ENCODE data around the gene TNFAIP1.

Gene TNFAIP1

GRCh38 chr17:28370744-28371103 is 35.2 kb downstream of the TNFAIP1 start:
- ATAC-seq (ENCODE audit: insufficient read depth, low read depth) = no peak
- Histone ChIP-seq H3K9ac (ENCODE audit: low read depth, low read length) (no peak overlapping the region), H3K4me3 (ENCODE audit: low read depth in 1 of 2, low read length in 2 of 2) (no peak overlapping the region), H3K4me1 (ENCODE audit: insufficient read depth, low read length) (peaks cover 4% of the 10 kb centered on the region; the same call in 1 of the 2 replicates), H4K20me1 (ENCODE audit: insufficient read depth, low read length) (peaks cover 11% of the 10 kb centered on the region), H3K4me2 (ENCODE audit: insufficient read depth, low read length) (no peak overlapping the region), H2AFZ (ENCODE audit: low read depth, low read length) (no peak overlapping the region), H3K27me3 (ENCODE audit: insufficient read depth, low read length, poor library complexity) (no peaks in the 10 kb centered on the region), H3K36me3 (ENCODE audit: insufficient read depth, low read length) (no peaks in the 10 kb centered on the region), H3K9me3 (ENCODE audit: insufficient read depth, low read length, severe bottlenecking) (no peaks in the 10 kb centered on the region), H3K27ac (ENCODE audit: low read length) (no peak overlapping the region), H3K79me2 (ENCODE audit: insufficient read depth, low read length) (no peaks in the 10 kb centered on the region)
- no peak for DNase-seq
- no peak for TF ChIP-seq EZH2 (IDR thresholded peaks at IDR 0.05; ENCODE audit: borderline replicate concordance, low read depth, low read length, severe bottlenecking)
- TF ChIP-seq CTCF (IDR thresholded peaks at IDR 0.05; ENCODE audit: borderline replicate concordance, extremely low read depth, low read length, poor library complexity, severe bottlenecking) = no peak

GRCh38 chr17:28371245-28372202 is 36.0 kb downstream of the TNFAIP1 start, which contains the start of gene SARM1:
Gene SARM1 (plus strand): TSS chr17:28371694. CDS start chr17:28372033, 339 bp downstream.
- no peak within 1 kb of the TSS for H2AFZ ChIP-seq (ENCODE audit: low read depth, low read length)
- H3K27ac ChIP-seq (ENCODE audit: low read length) = no peak within 1 kb of the TSS

DNA sequence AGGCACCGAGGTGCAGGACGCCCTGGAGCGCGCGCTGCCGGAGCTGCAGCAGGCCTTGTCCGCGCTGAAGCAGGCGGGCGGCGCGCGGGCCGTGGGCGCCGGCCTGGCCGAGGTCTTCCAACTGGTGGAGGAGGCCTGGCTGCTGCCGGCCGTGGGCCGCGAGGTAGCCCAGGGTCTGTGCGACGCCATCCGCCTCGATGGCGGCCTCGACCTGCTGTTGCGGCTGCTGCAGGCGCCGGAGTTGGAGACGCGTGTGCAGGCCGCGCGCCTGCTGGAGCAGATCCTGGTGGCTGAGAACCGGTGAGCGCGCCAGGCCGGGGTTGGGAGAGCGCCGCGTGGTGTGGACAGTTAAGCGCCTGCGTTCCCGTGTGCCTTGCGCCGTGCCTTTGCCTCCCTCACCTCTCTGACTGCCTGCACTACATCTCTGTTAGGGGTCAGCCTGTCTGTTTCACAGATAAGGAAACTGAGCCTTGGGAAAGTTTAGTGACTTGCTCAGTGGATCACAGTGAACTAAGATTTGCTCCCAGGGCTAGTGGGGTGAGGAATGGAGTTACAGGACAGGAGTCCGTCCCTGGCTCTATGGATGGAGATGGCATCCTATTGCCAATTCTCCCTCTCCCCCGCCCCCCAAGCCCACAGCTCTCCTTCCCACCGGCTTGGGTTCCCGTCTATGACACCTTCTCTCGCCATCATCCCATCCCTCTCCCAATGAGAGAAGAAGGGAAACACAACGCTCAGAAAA is 36.8 kb downstream of the TNFAIP1 start:
- Histone ChIP-seq H3K27ac (ENCODE audit: low read length) (no peak overlapping the region), H2AFZ (ENCODE audit: low read depth, low read length) (no peak overlapping the region), H3K4me1 (ENCODE audit: insufficient read depth, low read length) (peaks cover 4% of the 10 kb centered on the region; the same call in 1 of the 2 replicates), H3K9me3 (ENCODE audit: insufficient read depth, low read length, severe bottlenecking) (no peaks in the 10 kb centered on the region), H3K9ac (ENCODE audit: low read depth, low read length) (no peak overlapping the region), H3K4me2 (ENCODE audit: insufficient read depth, low read length) (no peak overlapping the region), H3K4me3 (ENCODE audit: low read depth in 1 of 2, low read length in 2 of 2) (no peak overlapping the region), H4K20me1 (ENCODE audit: insufficient read depth, low read length) (peaks cover 11% of the 10 kb centered on the region), H3K79me2 (ENCODE audit: insufficient read depth, low read length) (no peaks in the 10 kb centered on the region), H3K27me3 (ENCODE audit: insufficient read depth, low read length, poor library complexity) (no peaks in the 10 kb centered on the region), H3K36me3 (ENCODE audit: insufficient read depth, low read length) (no peaks in the 10 kb centered on the region)
- TF ChIP-seq EZH2 (IDR thresholded peaks at IDR 0.05; ENCODE audit: borderline replicate concordance, low read depth, low read length, severe bottlenecking) (no peak), CTCF (IDR thresholded peaks at IDR 0.05; ENCODE audit: borderline replicate concordance, extremely low read depth, low read length, poor library complexity, severe bottlenecking) (no peak)
- no peak for ATAC-seq (ENCODE audit: insufficient read depth, low read depth)
- DNase-seq = no peak

More at GRCh38 chr17:28371245-28372202, 36.0 kb downstream of the TNFAIP1 start, which contains the start of gene SARM1:
- H3K9me3 ChIP-seq (ENCODE audit: insufficient read depth, low read length, severe bottlenecking) = no peaks in the 10 kb centered on the region
- no peak within 1 kb of the TSS for H3K9ac ChIP-seq (ENCODE audit: low read depth, low read length)
- TF ChIP-seq CTCF (IDR thresholded peaks at IDR 0.05; ENCODE audit: borderline replicate concordance, extremely low read depth, low read length, poor library complexity, severe bottlenecking) (no peak), EZH2 (IDR thresholded peaks at IDR 0.05; ENCODE audit: borderline replicate concordance, low read depth, low read length, severe bottlenecking) (no peak)
- DNase-seq = peak; percentile 66
- ATAC-seq (ENCODE audit: insufficient read depth, low read depth) = peak; percentile 87
- peaks cover 11% of the 10 kb centered on the region for H4K20me1 ChIP-seq (ENCODE audit: insufficient read depth, low read length)
- H3K4me1 ChIP-seq (ENCODE audit: insufficient read depth, low read length) = peaks cover 4% of the 10 kb centered on the region; the same call in 1 of the 2 replicates
- no peaks in the 10 kb centered on the region for H3K36me3 ChIP-seq (ENCODE audit: insufficient read depth, low read length)
- no peak within 1 kb of the TSS for H3K4me3 ChIP-seq (ENCODE audit: low read depth in 1 of 2, low read length in 2 of 2)
- H3K27me3 ChIP-seq (ENCODE audit: insufficient read depth, low read length, poor library complexity) = no peaks in the 10 kb centered on the region
- H3K4me2 ChIP-seq (ENCODE audit: insufficient read depth, low read length) = no peak within 1 kb of the TSS; the same call in 1 of the 2 replicates
- no peaks in the 10 kb centered on the region for H3K79me2 ChIP-seq (ENCODE audit: insufficient read depth, low read length)
